GM23338 (cell line): Measurements from ENCODE around the gene DDAH2. TPM values are rescaled to one million over a fixed set of nuclear protein-coding genes. Genes with fewer than 3 reads are reported as not detected.

Experiments used
- ATAC-seq: fragments of 200-7000 bp; cut with Tn5 transposase; 3 replicates; pipeline ENCODE4 v1.9.1; 2020
- DNase-seq: peaks from one replicate; pipeline ENCODE4 v3.0.0-alpha.2; 2015; ENCODE audit warnings: low spot score
- H2AFZ ChIP-seq: fragments of 200-600 bp; sonication (generic); 2 replicates; pipeline ENCODE4 v1.8.0; 2016; ENCODE audit warnings: antibody characterized with exemption, mild to moderate bottlenecking, moderate library complexity
- H3F3A ChIP-seq: fragments of 200-600 bp; sonication (generic); replicated peaks from 2 replicates; pipeline ENCODE4 v1.8.0; 2017; ENCODE audit warnings: antibody characterized with exemption, mixed run types, low read depth
- H3K27ac ChIP-seq: fragments of 200-600 bp; sonication (generic); 2 replicates; pipeline ENCODE4 v1.6.1; 2016; ENCODE audit warnings: low read depth
- H3K27me3 ChIP-seq: fragments of 200-600 bp; sonication (generic); 2 replicates; pipeline ENCODE4 v1.8.0; 2016; ENCODE audit warnings: mild to moderate bottlenecking, mixed run types, moderate library complexity; ENCODE audit not compliant: insufficient read depth
- H3K36me3 ChIP-seq: fragments of 200-600 bp; sonication (generic); 2 replicates; pipeline ENCODE4 v1.8.0; 2016; ENCODE audit warnings: mild to moderate bottlenecking; ENCODE audit not compliant: insufficient read depth
- H3K4me1 ChIP-seq: fragments of 200-600 bp; sonication (generic); 2 replicates; pipeline ENCODE4 v1.8.0; 2016; ENCODE audit warnings: mild to moderate bottlenecking, moderate library complexity; ENCODE audit not compliant: insufficient read depth
- H3K4me2 ChIP-seq: fragments of 200-600 bp; sonication (generic); 2 replicates; pipeline ENCODE4 v1.7.1; 2017; ENCODE audit warnings: mixed run types
- H3K4me3 ChIP-seq: fragments of 200-600 bp; sonication (generic); 2 replicates; pipeline ENCODE4 v1.6.1; 2016; ENCODE audit warnings: mixed run types
- H3K79me2 ChIP-seq: fragments of 200-600 bp; sonication (generic); replicated peaks from 2 replicates; pipeline ENCODE4 v1.8.0; 2017; ENCODE audit warnings: mild to moderate bottlenecking; ENCODE audit not compliant: insufficient read depth
- H3K9me2 ChIP-seq: fragments of 200-600 bp; sonication (generic); 2 replicates; pipeline ENCODE4 v1.8.0; 2017; ENCODE audit not compliant: insufficient read depth
- H4K20me1 ChIP-seq: fragments of 200-600 bp; sonication (generic); replicated peaks from 2 replicates; pipeline ENCODE4 v1.8.0; 2017; ENCODE audit warnings: mild to moderate bottlenecking; ENCODE audit not compliant: insufficient read depth
- H3K27ac Mint-ChIP-seq: 2 replicates; pipeline ENCODE4 v1.8.0; 2020; ENCODE audit warnings: inconsistent platforms, mild to moderate bottlenecking, moderate library complexity, mixed read lengths
- H3K27me3 Mint-ChIP-seq: 3 replicates; pipeline ENCODE4 v1.8.0; 2022; ENCODE audit warnings: low read depth, mild to moderate bottlenecking, moderate library complexity, mixed read lengths, inconsistent platforms; ENCODE audit not compliant: insufficient read depth, poor library complexity
- H3K36me3 Mint-ChIP-seq: 3 replicates; pipeline ENCODE4 v1.8.0; 2021; ENCODE audit warnings: low read depth, mild to moderate bottlenecking, inconsistent platforms, moderate library complexity, mixed read lengths
- H3K4me1 Mint-ChIP-seq: 3 replicates; pipeline ENCODE4 v1.8.0; 2020; ENCODE audit warnings: mild to moderate bottlenecking, inconsistent platforms, mixed read lengths
- H3K4me3 Mint-ChIP-seq: 3 replicates; pipeline ENCODE4 v1.8.0; 2021; ENCODE audit warnings: moderate library complexity, mild to moderate bottlenecking, inconsistent platforms, mixed read lengths
- H3K9me3 Mint-ChIP-seq: 3 replicates; pipeline ENCODE4 v1.8.0; 2020; ENCODE audit warnings: moderate library complexity, mild to moderate bottlenecking, inconsistent platforms, mixed read lengths
- CTCF ChIP-seq, 2 experiments: fragments of 200-600 bp in 1 of 2; sonication (generic) in 1 of 2; conservative IDR thresholded peaks; 2 replicates each; pipeline versions ENCODE4 v1.5.1 to v1.6.1; 2016 to 2017; ENCODE audit warnings: antibody characterized with exemption in 2 of 2, low read depth in 2 of 2, mild to moderate bottlenecking in 2 of 2, moderate library complexity in 1 of 2
- EZH2phosphoT487 ChIP-seq: fragments of 200-600 bp; sonication (generic); IDR thresholded peaks from one replicate; pipeline ENCODE4 v1.8.1; 2018; ENCODE audit warnings: antibody characterized with exemption; ENCODE audit not compliant: unreplicated experiment
- JUNB ChIP-seq: IDR thresholded peaks from one replicate; pipeline ENCODE4 v1.6.1; 2016; ENCODE audit warnings: antibody characterized with exemption; ENCODE audit not compliant: unreplicated experiment
- REST ChIP-seq: IDR thresholded peaks from one replicate; pipeline ENCODE4 v1.6.1; 2018; ENCODE audit warnings: antibody characterized with exemption; ENCODE audit not compliant: unreplicated experiment
- STAT1 ChIP-seq: IDR thresholded peaks from one replicate; pipeline ENCODE4 v1.6.1; 2016; ENCODE audit warnings: antibody characterized with exemption; ENCODE audit not compliant: unreplicated experiment
- ZNF114 ChIP-seq: fragments of 250-450 bp; sonication (Bioruptor Pico); IDR thresholded peaks from 2 replicates; pipeline ENCODE4 v1.5.0; 2020; ENCODE audit warnings: mild to moderate bottlenecking, moderate library complexity
- polyA plus RNA-seq: library from polyadenylated mRNA; unstranded; fragments of >200 nt; fragmentation: Nextera tagmentation; extraction: Ambion mirVana; gene quantifications from 2 replicates; pipeline ENCODE4 v1.2.1, GENCODE V29; 2016
- total RNA-seq: library from RNA; depleted of rRNA; stranded (reverse); fragments of >200 nt; shearing (Covaris generic); gene quantifications from 2 replicates; pipeline ENCODE4 v1.2.3, GENCODE V29; 2014

The DDAH2 gene
- total and polyA plus RNA-seq, 2 experiments from 2014 or later, result 58.7 to 65.1 TPM

DNA sequence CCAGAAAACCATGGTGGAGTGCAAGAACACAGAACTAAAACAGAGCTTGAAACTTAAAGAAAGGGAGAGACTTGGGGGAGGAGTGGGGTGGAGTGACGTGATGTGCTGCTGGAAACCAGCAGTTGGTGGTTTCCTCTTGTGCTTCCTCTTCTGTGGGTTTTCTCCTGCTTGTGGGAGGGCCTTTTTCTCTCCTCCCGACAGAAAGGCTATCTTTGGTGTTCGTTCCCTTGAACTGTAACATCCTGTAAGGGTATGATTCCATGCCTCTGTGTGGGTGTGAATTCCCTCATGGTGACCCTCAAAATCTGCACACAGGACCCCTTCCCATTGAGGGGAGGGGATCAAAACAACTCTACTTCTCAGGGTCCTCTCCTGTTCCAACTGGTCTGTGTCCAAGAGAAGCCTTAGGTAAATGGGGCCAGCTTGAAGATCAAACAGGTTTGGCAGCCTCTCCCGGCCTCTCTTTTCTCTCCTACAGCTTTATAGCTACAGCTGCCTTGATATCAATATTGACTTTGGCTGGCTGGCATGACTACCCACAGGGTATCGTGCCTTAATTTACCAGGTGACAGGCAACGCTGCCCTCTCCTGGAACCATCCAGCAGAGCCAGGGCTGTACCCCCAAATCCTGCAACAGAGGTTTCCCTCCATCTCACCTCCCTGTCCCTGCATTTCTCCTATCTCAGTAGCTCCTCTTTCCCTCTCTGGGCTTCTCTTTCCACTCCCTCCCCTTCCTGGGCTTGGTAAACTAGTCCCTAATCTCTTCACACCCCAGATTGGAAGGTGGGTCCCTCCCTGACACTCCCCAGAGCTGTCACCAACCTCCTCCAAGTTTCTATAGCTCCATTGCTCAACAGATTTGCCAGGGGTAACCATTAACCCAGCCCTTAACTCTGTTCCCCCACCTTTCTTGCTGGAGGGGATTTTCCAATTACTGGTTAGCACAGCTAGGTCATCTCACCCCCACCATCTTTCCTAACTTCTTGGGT, 9.2 kb upstream of the DDAH2 start:
- Mint-ChIP-seq H3K27me3 (peaks cover 28% of the 10 kb centered on the region), H3K9me3 (no peaks in the 10 kb centered on the region; the same call in 2 of the 3 replicates), H3K4me1 (peaks cover 45% of the 10 kb centered on the region), H3K4me3 (peak overlapping the region; percentile 92; the same call in 2 of the 3 replicates), H3K27ac (peak overlapping the region; percentile 60), H3K36me3 (peaks cover 29% of the 10 kb centered on the region)
- no peaks in the 10 kb centered on the region for H3K27me3 ChIP-seq
- H3K9me2 ChIP-seq, result no peaks in the 10 kb centered on the region
- H3K4me1 ChIP-seq, result peaks cover 42% of the 10 kb centered on the region
- peaks cover 27% of the 10 kb centered on the region for H3K79me2 ChIP-seq
- 0 out of 2 replicates have a peak, but pooled peaks cover 5% of the 10 kb centered on the region for H4K20me1 ChIP-seq
- H3F3A ChIP-seq, result peaks cover 37% of the 10 kb centered on the region
- peak overlapping the region; percentile 73; the same call in 1 of the 2 replicates for H2AFZ ChIP-seq
- ATAC-seq (no peak), DNase-seq (peak; percentile 50)
- peaks cover 11% of the 10 kb centered on the region for H3K36me3 ChIP-seq
- no peak overlapping the region for H3K27ac ChIP-seq
- TF ChIP-seq EZH2phosphoT487 (no peak), CTCF (conservative IDR thresholded peaks at IDR 0.05; ENCODE audit: low read depth in 2 of 2) (peak; percentile 48 to 65), REST (no peak)
- H3K4me2 ChIP-seq, result peak overlapping the region; percentile 91
- peak overlapping the region; percentile 96 for H3K4me3 ChIP-seq

DNA sequence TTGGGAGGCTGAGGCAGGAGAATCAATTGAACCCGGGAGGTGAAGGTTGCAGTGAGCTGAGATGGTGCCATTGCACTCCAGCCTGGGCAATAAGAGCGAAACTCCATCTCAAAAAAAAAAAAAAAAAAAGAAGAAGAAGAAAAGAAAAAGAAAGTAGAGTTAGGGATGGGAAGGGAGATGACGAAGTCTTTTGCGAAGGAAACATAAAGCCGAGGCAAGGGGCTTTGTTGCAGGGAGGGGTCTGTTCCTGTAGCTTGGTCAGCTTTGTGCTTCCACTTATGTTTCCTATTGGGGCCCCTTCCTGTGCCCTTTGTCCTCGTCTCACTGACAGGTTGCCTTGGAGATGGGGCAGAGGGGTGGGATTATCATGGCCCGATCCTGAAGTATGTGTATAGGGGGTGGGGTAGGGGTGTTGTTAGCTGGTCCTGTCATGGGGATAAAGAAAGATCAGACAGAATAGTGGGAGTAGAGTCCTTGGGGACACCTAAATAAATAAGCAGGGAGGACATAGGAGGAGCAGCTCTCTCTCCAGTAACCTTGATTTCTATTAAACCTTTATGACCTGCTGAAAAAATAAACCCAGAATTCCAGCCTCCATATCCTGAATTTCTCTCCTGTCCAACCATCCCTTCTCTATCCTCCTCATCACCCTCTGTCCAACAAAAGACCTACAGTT, 8.4 kb upstream of the DDAH2 start:
- H3K27ac ChIP-seq, result 0 out of 2 replicates have a peak overlapping the region, but pooled peaks have one; percentile 58
- DNase-seq, result peak; percentile 56
- peak overlapping the region; percentile 96 for H3K4me3 ChIP-seq
- peaks cover 43% of the 10 kb centered on the region for H3F3A ChIP-seq
- peaks cover 14% of the 10 kb centered on the region for H3K36me3 ChIP-seq
- ATAC-seq, result no peak
- peak overlapping the region; percentile 91 for H3K4me2 ChIP-seq
- H3K4me1 Mint-ChIP-seq, result peaks cover 45% of the 10 kb centered on the region
- peaks cover 29% of the 10 kb centered on the region for H3K27me3 Mint-ChIP-seq
- peaks cover 36% of the 10 kb centered on the region for H3K36me3 Mint-ChIP-seq
- peaks cover 42% of the 10 kb centered on the region for H3K4me1 ChIP-seq
- H3K4me3 Mint-ChIP-seq, result peak overlapping the region; percentile 92
- no peaks in the 10 kb centered on the region; the same call in 2 of the 3 replicates for H3K9me3 Mint-ChIP-seq
- no peaks in the 10 kb centered on the region for H3K9me2 ChIP-seq
- no peak overlapping the region; the same call in 1 of the 2 replicates for H3K27ac Mint-ChIP-seq
- H4K20me1 ChIP-seq, result 0 out of 2 replicates have a peak, but pooled peaks cover 11% of the 10 kb centered on the region
- H3K79me2 ChIP-seq, result peaks cover 27% of the 10 kb centered on the region
- peak overlapping the region; percentile 73; the same call in 1 of the 2 replicates for H2AFZ ChIP-seq
- no peaks in the 10 kb centered on the region for H3K27me3 ChIP-seq
- no peak for TF ChIP-seq STAT1
- no peak for TF ChIP-seq ZNF114 (CRISPR knock-in tag)
- no peak for TF ChIP-seq JUNB
